Activated naive CD8-positive, alpha-beta T cell treated with anti-CD3 and anti-CD28 coated beads for 36 hours (primary cell): ENCODE measurements around the gene CRK. TPM values are rescaled to one million over a fixed set of nuclear protein-coding genes. Genes with fewer than 3 reads are reported as not detected.

ENCODE experiments used
- DNase-seq: peaks from one replicate; pipeline ENCODE4 v3.0.0; 2021
- H3K27ac Mint-ChIP-seq: one replicate; pipeline ENCODE4 v1.8.0; 2022; ENCODE audit warnings: mild to moderate bottlenecking, moderate library complexity, mixed read lengths
- H3K27me3 Mint-ChIP-seq: one replicate; pipeline ENCODE4 v1.8.0; 2022; ENCODE audit warnings: mild to moderate bottlenecking, mixed read lengths
- H3K36me3 Mint-ChIP-seq: one replicate; pipeline ENCODE4 v1.8.0; 2021; ENCODE audit warnings: mild to moderate bottlenecking, mixed read lengths
- H3K4me1 Mint-ChIP-seq: one replicate; pipeline ENCODE4 v1.8.0; 2021; ENCODE audit warnings: mixed read lengths
- H3K4me3 Mint-ChIP-seq: one replicate; pipeline ENCODE4 v1.8.0; 2022; ENCODE audit warnings: mild to moderate bottlenecking, moderate library complexity, mixed read lengths
- H3K9me3 Mint-ChIP-seq: one replicate; pipeline ENCODE4 v1.8.0; 2022; ENCODE audit warnings: mixed read lengths
- total RNA-seq, 2 experiments: library from RNA; stranded (reverse); gene quantifications; one replicate each; pipeline ENCODE4 v1.2.3, GENCODE V29; 2021

CRK gene
- total RNA-seq = 10 to 100 TPM; 13.5 to 14.0 TPM

DNA sequence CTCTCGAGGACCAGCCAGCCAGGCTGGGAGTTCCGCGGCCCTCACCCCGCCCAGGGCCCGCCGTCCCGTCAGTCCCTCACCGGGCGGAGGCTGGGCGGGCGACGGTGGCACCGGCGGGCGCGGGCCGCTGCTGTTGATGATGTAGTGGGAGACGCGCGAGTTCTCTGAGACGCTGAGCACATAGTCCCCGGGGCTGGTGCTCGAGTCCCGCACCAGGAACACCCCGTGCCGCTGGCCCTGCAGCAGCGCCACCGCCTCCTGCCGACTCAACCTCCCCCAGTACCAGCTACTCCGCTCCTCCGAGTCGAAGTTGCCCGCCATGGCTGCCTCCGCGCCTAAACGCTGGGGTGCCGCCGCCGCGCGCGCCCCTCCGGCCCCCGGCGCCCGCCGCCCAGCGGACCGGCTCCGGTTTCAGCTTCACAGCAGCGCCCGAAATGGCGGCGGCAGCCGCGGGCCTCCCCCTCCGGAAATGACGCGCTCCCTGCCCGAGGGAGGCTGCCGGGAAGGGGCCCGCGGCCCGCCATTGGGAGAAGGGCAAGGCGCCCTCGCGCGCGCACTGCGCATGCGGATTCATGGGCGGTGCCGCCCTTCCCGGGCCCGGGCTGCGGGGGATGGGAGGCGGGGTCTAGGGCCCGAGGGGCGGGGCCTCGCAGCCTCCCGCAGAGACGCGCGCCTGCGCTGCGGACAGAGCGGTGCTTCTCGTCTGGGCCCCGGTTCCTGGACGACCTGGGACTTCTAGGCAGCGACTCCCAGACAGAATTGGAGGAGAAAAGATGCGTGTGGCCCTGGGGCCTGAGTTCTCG is at the start of gene CRK:
TSS of gene CRK (minus strand) at position 436 of the 803 bp plus-strand sequence. CDS start at position 321, 115 bp downstream.
- Mint-ChIP-seq H3K27ac (peak within 1 kb of the TSS; percentile 84), H3K9me3 (no peaks in the 10 kb centered on the region), H3K27me3 (peaks cover 34% of the 10 kb centered on the region), H3K4me1 (peaks cover 40% of the 10 kb centered on the region), H3K4me3 (peak within 1 kb of the TSS; percentile 91), H3K36me3 (peaks cover 25% of the 10 kb centered on the region)
- DNase-seq = peak; percentile 99

DNA sequence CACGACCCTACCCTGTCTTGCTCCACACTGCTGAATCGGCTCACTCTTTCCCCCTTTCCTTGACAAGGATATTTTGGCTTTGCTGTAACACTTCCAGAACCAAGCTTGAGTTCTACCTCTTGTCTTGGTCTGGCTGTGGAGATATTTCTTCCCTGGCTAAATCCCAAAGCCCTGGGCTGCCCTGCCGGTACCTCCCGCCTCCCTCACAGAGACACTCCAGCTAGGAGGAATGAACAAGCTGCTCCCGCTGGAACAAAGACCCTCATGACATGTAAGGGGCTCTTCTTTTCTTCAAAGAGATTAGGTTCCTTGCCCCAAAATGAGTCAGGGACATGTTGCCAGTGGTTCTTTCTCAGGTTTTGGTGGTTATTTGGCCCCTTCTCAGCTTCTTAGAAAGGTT is 49.6 kb upstream of the CRK start:
- no peaks in the 10 kb centered on the region for H3K27me3 Mint-ChIP-seq
- peaks cover 2% of the 10 kb centered on the region for H3K36me3 Mint-ChIP-seq
- no peak overlapping the region for H3K4me3 Mint-ChIP-seq
- no peak for DNase-seq
- no peaks in the 10 kb centered on the region for H3K4me1 Mint-ChIP-seq
- H3K27ac Mint-ChIP-seq = no peak overlapping the region
- no peaks in the 10 kb centered on the region for H3K9me3 Mint-ChIP-seq

DNA sequence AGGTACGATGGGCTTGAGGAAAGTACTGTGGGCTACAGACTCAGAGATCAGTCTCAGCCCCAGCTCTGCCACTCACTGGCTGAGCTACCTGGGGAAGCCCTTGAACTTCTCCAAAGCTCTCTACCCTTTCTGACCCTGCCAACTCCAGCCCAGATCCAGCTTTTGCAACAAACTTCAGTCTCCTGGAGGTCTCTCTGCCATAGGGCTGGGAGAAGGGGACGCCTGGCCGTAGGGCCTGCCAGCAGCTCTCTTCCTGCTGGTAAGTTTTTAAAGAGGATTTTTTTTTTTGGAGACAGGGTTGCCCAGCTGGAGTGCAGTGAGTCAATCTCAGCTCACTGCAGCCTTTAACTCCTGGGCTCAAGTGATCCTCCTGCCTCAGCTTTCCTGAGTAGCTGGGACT is 48.8 kb upstream of the CRK start:
- Mint-ChIP-seq H3K9me3 (no peaks in the 10 kb centered on the region), H3K36me3 (peaks cover 2% of the 10 kb centered on the region)

DNA sequence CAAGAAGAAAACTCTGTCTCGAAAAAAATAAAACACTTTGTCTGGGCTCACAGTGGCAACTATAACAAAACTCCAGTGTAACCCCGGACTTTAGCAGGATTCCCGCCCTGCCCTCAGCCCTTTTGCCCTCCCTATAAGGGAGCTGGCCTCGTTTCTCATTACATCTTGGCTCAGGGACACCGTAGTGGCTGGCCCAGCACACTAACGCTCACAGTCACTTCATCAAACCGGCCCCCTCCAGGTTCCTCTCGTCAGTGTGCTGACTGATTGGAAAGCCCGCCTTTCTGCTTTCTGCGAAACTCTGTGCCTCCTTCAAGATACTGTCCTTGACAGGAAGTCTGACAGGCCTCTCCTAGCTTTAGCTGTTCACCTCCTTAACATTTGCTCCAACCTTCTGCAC is 47.7 kb upstream of the CRK start:
- no peak for DNase-seq
- Mint-ChIP-seq H3K9me3 (no peaks in the 10 kb centered on the region), H3K4me3 (no peak overlapping the region), H3K4me1 (no peaks in the 10 kb centered on the region), H3K27ac (no peak overlapping the region), H3K27me3 (no peaks in the 10 kb centered on the region), H3K36me3 (peaks cover 2% of the 10 kb centered on the region)

More for the DNA sequence above, 48.8 kb upstream of the CRK start:
- no peak for DNase-seq
- H3K4me3 Mint-ChIP-seq = no peak overlapping the region
- no peaks in the 10 kb centered on the region for H3K4me1 Mint-ChIP-seq
- no peak overlapping the region for H3K27ac Mint-ChIP-seq
- H3K27me3 Mint-ChIP-seq = no peaks in the 10 kb centered on the region

DNA sequence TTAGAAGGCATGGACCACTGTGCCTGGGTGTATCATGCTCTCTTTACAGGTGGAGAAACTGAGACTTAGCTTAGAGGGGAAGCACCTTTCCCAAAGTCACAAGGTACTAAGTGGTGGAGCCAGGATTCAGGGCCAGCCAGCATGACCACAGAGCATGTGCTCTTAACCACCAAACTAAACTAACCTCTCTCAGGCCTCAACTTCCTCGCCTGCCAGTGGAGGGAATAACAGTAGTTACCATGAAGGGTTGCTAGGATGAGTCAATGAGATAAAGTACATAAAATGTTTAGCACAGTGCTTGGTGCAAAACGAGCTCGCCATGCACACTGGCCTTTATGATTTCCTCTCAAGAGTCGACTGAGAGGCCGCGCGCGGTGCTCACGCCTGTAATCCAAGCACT is 42.8 kb upstream of the CRK start:
- H3K9me3 Mint-ChIP-seq = no peaks in the 10 kb centered on the region
- no peak overlapping the region for H3K4me3 Mint-ChIP-seq
- no peaks in the 10 kb centered on the region for H3K36me3 Mint-ChIP-seq
- H3K27ac Mint-ChIP-seq = no peak overlapping the region
- H3K4me1 Mint-ChIP-seq = no peaks in the 10 kb centered on the region
- no peak for DNase-seq
- H3K27me3 Mint-ChIP-seq = no peaks in the 10 kb centered on the region

DNA sequence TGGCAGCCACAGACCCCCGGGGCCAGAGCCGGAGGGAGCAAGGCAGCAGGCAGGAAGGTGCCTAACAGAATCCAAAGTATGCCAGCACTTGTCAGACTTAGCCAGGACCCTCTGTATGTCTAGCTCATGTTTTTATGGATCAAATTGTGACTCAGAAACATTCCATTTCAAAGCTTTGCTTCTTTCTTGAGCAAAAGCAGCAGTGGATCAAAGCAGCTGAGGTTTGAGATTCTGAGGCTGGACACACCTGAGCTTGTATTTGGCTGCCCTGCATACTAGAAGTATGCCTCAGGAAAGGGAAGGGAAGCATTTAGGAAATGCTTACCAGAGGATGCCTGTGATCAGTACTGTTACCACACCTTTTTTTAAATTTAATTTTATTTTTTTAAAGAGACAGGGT is 42.2 kb upstream of the CRK start:
- DNase-seq = no peak
- Mint-ChIP-seq H3K4me1 (peaks cover 2% of the 10 kb centered on the region), H3K9me3 (no peaks in the 10 kb centered on the region), H3K27ac (no peak overlapping the region), H3K36me3 (no peaks in the 10 kb centered on the region), H3K4me3 (no peak overlapping the region), H3K27me3 (peaks cover 3% of the 10 kb centered on the region)

DNA sequence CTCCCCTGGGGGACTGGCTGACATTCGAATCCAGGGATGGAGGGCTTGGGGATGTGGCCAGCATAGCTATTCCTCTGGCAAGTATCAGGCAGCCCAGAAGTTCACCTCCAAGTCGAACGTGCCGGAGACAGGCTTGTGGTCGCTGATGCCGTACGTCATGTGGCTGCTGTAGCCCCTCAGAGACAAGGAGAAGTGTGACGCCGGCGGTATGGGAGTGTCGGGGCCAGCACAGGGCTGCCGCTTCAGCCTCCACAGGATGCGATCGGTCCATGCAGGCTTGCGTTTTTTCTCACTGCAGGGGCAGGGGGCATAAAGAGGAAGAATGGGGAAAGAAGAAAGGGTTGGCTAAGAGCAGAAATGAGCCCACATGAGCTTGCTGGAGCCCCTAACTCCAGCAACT is 41.8 kb upstream of the CRK start:
- no peak overlapping the region for H3K4me3 Mint-ChIP-seq
- peaks cover 4% of the 10 kb centered on the region for H3K4me1 Mint-ChIP-seq
- no peaks in the 10 kb centered on the region for H3K9me3 Mint-ChIP-seq
- no peak for DNase-seq
- H3K27ac Mint-ChIP-seq = no peak overlapping the region
- no peaks in the 10 kb centered on the region for H3K36me3 Mint-ChIP-seq
- peaks cover 3% of the 10 kb centered on the region for H3K27me3 Mint-ChIP-seq

DNA sequence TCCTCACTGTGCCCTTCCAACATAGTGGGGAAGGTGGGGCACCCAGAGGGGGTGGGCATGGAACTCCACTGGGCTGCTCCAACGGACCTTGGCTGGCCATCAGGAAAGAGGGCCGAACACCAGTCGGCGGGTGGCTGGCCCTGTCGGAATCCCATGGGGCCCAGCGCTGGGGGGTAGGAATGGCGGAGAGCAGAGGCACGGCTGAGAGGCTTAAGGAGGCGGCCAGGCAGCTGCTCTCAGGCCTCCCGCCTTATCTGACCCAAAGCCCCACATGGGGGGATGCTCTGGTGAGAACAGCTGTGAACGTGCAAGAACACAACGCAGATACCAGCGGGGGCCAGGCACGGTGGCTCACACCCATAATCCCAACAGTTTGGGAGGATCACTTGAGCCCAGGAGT is 40.8 kb upstream of the CRK start:
- Mint-ChIP-seq H3K4me1 (peaks cover 6% of the 10 kb centered on the region), H3K27ac (no peak overlapping the region), H3K36me3 (no peaks in the 10 kb centered on the region), H3K4me3 (no peak overlapping the region), H3K9me3 (no peaks in the 10 kb centered on the region), H3K27me3 (peaks cover 6% of the 10 kb centered on the region)
- no peak for DNase-seq

DNA sequence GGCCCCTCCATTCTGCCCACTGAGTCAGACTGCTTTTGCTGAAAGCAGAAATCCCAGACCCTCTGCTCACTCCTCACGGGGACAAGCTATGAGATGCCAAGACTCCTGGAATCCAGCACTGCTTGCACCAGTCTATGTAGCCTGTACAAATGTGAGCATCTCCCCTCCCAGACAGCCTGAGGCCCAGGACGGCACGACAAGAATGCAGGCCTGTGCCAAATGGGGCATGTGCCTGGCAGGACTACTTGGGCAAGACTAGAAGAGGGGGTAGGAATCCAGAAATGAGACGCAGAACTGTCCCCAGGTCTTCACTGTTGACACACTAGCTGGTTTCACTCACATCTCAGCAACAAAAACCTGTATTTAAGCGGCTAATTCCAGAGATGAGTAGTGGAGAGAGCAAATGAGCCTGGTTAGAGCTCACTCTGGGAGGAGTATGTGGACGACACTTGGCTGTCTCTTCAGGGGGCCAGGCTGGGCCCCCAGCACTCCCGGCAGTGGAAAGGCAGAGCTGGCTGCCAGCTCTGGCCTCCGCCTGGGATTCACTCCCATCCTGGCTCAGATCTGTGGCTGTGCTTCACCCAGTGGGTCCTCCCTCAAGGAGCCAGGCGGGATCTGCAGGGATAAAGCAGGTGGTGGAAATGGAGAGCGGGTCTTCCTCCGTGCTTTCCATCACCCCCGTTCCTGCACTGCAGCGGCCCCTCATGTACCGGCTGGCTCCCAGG is 39.4 kb upstream of the CRK start:
- no peaks in the 10 kb centered on the region for H3K9me3 Mint-ChIP-seq
- peaks cover 13% of the 10 kb centered on the region for H3K4me1 Mint-ChIP-seq
- DNase-seq = no peak

DNA sequence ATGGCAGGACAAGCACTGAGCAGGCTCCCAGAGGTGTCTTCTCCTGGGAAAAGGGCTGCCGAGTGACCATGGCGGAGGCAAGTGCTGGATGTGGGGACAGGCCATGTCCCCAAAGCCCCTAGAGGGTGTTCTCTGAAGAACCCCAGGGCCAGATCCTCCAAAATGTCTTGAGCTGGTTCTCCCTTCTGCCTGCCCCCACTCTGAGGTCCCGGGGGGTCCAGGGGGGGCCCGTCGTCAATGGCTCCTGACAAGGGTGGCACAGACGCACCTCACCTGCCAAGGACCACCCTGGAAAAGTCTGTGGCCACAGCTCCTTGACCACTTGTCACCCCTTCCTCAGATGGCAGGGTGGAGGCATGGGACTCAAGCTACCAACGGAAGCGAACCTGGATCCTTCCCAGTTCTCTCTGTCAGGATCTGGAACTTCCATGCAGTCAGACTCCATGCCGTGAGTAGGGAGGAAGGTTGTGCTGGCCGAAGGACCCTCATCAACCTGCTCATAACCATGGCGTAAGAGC is 38.8 kb upstream of the CRK start:
- Mint-ChIP-seq H3K4me1 (peaks cover 15% of the 10 kb centered on the region), H3K4me3 (no peak overlapping the region), H3K27me3 (peaks cover 6% of the 10 kb centered on the region), H3K27ac (no peak overlapping the region), H3K36me3 (no peaks in the 10 kb centered on the region), H3K9me3 (no peaks in the 10 kb centered on the region)
- DNase-seq = no peak

More for the DNA sequence above, 39.4 kb upstream of the CRK start:
- H3K4me3 Mint-ChIP-seq = no peak overlapping the region
- H3K27me3 Mint-ChIP-seq = peaks cover 6% of the 10 kb centered on the region
- H3K27ac Mint-ChIP-seq = no peak overlapping the region
- H3K36me3 Mint-ChIP-seq = no peaks in the 10 kb centered on the region

DNA sequence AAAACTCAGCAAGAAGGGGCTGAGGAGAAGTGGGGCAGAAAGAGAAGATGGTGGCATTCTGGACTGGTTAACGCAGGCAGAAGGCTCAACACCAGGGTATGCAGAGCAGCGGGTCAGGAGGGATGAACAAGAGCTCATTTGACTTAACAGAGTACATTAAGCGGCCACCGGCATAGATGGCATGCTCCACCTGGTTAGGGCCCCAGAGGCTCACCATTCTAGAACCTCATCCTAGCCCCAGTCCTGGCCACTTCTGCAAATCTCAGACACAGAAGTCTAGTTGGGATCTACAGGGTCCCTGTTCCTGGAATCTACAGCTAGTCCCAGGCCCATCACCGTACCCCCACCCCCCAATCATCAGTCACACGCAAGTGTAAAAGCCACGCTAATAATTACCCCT is 38.2 kb upstream of the CRK start:
- Mint-ChIP-seq H3K27ac (no peak overlapping the region), H3K9me3 (no peaks in the 10 kb centered on the region), H3K27me3 (peaks cover 8% of the 10 kb centered on the region), H3K36me3 (no peaks in the 10 kb centered on the region), H3K4me3 (no peak overlapping the region), H3K4me1 (peaks cover 15% of the 10 kb centered on the region)
- no peak for DNase-seq

DNA sequence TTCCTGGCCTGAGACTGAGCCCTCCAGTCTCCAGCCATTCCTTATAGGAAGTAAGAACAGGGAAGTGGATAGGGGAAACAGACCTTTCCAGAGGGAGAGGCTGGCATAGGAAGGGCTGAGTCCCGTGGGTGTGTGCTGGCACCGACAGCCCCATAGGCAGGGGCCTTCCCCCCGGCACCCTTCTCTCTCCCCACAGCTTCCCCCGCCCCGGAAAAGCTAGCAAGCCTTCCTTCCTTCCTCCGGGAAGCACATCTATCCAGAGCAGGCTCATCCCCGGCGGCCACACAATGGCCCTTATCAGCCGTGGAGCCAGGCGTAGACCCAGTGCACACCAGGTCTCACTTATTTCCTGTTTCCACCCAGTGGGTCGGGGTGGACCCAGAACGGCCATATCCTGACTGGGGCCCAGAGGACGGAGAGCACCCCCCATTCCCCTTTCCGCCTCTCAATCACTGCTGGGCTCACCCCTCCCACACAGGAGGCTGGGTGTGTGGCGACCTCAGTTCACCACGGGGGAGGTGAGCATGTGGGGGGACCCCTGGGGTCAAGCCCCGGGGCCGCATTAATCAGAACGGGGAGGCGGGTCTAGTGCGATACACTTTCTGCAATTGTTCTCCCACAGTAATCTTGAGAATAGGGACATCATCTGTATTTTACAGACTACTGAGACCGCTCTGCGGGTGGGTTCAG is 37.4 kb upstream of the CRK start:
- H3K27ac Mint-ChIP-seq = no peak overlapping the region

DNA sequence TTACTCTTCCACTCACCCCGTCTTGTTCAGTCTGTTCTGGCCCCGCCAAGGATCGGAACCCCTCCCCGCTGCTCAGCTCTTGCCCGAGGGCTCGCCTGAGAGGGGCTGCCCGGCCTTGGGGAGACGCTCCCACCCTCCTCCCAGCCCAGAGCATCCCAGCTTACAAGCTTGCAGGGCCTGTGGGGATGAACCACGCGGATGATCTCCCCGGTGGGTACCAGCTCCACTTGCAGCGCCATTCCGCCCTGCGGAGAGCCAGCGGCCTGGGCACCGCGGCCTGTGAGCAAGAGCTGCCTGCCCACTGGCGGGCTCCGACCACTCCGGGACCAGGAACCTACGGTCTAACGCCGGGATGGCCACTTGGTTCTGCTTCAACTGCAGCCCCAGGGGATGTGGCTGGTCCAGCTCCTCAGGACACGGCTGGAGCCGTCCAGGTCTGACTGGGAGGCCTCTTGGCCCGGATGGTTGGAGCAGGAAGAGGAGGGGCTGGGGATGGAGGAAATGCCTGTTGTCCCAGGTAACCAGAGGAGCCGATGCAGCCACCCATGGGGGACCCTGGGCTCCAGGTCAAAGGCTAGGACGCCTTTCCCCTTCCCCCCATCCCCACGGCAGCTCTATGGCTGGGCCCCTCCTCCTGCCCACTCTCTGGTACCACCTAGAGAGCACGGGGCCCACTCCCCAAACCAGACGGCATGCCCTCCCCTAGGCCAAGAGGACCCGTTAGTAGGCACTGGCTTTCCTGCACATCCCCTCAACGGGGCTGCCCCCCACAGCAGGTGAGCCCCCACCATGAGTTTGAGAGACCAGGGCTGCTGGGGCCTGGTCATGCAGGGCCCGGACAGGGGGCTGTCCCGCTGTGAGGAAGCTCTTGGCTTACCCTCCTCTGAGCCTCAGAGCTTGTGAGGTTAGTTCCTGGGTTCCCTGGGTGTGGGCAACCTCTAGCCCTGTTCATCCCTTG is 36.5 kb upstream of the CRK start, which contains the start of gene MYO1C:
TSS of gene MYO1C (minus strand) at position 438 of the 958 bp plus-strand sequence. CDS start at position 239, 199 bp downstream.
- no peaks in the 10 kb centered on the region for H3K9me3 Mint-ChIP-seq
- H3K4me3 Mint-ChIP-seq = peak within 1 kb of the TSS; percentile 82
- H3K36me3 Mint-ChIP-seq = no peaks in the 10 kb centered on the region
- H3K4me1 Mint-ChIP-seq = peaks cover 19% of the 10 kb centered on the region
- peaks cover 12% of the 10 kb centered on the region for H3K27me3 Mint-ChIP-seq
- DNase-seq = no peak
- peak within 1 kb of the TSS; percentile 25 for H3K27ac Mint-ChIP-seq

More for the DNA sequence above, 37.4 kb upstream of the CRK start:
- Mint-ChIP-seq H3K36me3 (no peaks in the 10 kb centered on the region), H3K4me1 (peaks cover 15% of the 10 kb centered on the region), H3K27me3 (peaks cover 12% of the 10 kb centered on the region), H3K4me3 (no peak overlapping the region), H3K9me3 (no peaks in the 10 kb centered on the region)
- no peak for DNase-seq
